Measurements from ENCODE around the gene DCTPP1. TPM values are rescaled to one million over a fixed set of nuclear protein-coding genes. Genes with fewer than 3 reads are reported as not detected.

The DCTPP1 gene
- total and polyA plus RNA-seq, 9 of the 15 experiments (the other 6 are each of a cell fraction or from before 2014, with no cell fraction given), result 45.0 to 132 (median 80.6) TPM

DNA sequence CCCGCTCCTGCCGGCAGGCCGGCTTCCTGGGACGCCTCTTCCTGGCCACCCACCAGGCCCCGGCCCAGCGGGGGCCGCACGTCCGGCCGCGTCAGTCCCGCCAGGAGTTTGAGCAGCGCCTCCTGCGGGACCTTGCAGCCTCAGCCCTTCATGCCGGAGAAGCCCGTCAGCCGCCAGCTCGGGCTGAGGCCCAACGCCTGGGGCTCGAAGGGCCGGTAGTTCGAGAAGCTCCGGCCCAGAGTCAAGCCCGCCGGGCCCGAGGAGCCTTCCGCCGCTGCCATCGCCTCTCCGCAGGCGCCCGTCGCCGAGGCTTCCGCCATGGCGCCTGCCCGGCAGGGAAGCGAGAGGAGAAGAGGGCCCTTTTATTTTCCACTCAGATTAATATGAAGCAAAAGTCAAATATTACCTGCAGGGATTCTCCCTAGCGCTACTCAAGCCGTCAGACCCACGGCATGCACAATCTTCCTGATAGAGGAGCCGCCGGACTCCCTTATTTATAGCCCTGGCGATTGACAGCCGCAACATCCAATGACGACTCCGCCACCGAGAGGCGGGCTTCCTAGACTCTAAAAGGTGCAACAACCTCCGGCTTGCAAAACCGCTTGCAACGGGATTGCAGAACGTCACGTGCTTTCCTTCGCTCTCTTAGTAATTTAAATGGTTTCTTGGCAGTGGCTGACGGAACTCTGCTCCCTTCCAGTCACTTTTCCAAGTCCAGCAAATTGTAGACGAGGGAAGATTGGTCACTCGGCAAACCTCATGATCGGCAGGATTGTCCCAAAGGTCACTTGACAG is 15.8 kb upstream of the DCTPP1 start, which contains the start of gene SEPHS2 (continued):
- TF ChIP-seq ATF7 (IDR thresholded peaks at IDR 0.05), result peak; percentile 80
- TF ChIP-seq RHOXF2B (CRISPR knock-in tag; conservative IDR thresholded peaks at IDR 0.05), result no peak
- no peak for TF ChIP-seq KAT8 (IDR thresholded peaks at IDR 0.05; ENCODE audit: low read depth)
- no peak for TF ChIP-seq RFX5 (IDR thresholded peaks at IDR 0.05; ENCODE audit: low read depth, low read length)
- TF ChIP-seq E2F3 (CRISPR knock-in tag; IDR thresholded peaks at IDR 0.05), result peak; percentile 30; the same call in 1 of the 2 replicates
- TF ChIP-seq CBX3 (IDR thresholded peaks at IDR 0.05; ENCODE audit: borderline replicate concordance in 1 of 2, low read length in 2 of 2), result peak in 1 of 2 experiments; percentile 85; a peak in 2 of 3 replicates
- TF ChIP-seq FOXA3 (CRISPR knock-in tag; conservative IDR thresholded peaks at IDR 0.05 in 1 of 2, IDR thresholded peaks at IDR 0.05 in 1 of 2), result no peak
- TF ChIP-seq, protein P1, sequence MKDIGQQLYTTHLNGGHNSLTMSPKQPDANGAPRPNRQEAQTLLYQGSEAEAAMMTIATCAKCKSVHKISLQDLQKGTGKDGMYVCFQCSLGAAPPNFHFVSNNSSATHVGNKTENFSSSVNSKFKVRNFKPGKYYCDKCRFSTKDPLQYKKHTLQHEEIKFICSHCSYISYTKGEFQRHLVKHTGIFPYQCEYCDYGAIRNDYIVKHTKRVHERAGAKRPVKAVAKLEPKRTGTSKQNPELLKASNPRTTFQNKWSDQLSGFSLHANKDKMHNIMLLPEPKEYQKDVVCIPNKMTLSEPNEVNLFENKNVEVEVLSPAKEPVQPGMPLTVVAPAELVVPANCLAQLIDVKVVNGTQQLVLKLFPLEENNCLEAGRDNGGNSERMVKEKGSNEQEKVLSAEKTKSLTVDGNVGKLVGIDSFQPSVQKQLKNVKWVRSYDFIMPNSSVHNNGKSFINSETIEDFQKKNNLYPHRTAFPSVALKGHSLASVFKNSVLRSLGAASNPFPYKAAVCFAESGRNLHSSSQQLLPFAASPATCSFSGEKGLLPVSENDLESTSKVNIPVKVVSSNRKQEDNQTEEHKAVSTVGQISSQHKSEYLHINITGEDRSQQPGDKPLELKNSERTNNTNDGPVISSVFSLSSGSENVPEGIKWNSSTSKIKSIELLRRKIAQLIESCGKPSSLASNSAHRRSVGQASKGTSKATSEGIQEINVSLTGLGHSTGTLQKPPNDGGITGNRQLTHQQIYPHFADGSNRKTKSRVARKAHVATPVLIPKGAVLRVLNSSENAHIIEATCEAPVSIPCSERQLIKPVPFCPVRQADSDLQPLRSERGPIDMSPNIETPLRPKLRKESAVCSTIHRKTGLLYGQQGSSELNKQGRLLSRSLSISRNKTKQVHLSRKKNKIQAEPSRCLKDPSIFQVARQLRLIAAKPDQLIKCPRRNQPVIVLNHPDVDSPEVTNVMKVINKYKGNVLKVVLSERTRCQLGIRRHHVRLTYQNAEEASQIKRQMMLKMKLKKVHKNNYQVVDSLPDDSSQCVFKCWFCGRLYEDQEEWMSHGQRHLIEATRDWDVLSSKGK (CRISPR knock-in tag; IDR thresholded peaks at IDR 0.05), result no peak
- peak; percentile 95 for TF ChIP-seq POLR2AphosphoS5 (IDR thresholded peaks at IDR 0.05; ENCODE audit: control insufficient read depth, insufficient read depth, low read depth, low read length)
- peak; percentile 47 for TF ChIP-seq JUND (IDR thresholded peaks at IDR 0.05; ENCODE audit: borderline replicate concordance, low read depth, low read length)
- no peak; the same call in 1 of the 3 replicates for TF ChIP-seq JUND (tag; IDR thresholded peaks at IDR 0.05; ENCODE audit: borderline replicate concordance, low read depth, low read length)
- TF ChIP-seq, protein P2, sequence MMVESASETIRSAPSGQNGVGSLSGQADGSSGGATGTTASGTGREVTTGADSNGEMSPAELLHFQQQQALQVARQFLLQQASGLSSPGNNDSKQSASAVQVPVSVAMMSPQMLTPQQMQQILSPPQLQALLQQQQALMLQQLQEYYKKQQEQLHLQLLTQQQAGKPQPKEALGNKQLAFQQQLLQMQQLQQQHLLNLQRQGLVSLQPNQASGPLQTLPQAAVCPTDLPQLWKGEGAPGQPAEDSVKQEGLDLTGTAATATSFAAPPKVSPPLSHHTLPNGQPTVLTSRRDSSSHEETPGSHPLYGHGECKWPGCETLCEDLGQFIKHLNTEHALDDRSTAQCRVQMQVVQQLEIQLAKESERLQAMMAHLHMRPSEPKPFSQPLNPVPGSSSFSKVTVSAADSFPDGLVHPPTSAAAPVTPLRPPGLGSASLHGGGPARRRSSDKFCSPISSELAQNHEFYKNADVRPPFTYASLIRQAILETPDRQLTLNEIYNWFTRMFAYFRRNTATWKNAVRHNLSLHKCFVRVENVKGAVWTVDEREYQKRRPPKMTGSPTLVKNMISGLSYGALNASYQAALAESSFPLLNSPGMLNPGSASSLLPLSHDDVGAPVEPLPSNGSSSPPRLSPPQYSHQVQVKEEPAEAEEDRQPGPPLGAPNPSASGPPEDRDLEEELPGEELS (CRISPR knock-in tag; IDR thresholded peaks at IDR 0.05; ENCODE audit: borderline replicate concordance), result peak; percentile 19; the same call in 1 of the 2 replicates
- peak; percentile 94 for TF ChIP-seq EP400 (IDR thresholded peaks at IDR 0.05)
- TF ChIP-seq CHD4 (IDR thresholded peaks at IDR 0.05; ENCODE audit: insufficient read depth, insufficient replicate concordance, low read depth, low read length, poor library complexity, severe bottlenecking), result no peak
- TF ChIP-seq CSDE1 (IDR thresholded peaks at IDR 0.05), result no peak
- no peak for TF ChIP-seq SNIP1 (IDR thresholded peaks at IDR 0.05; ENCODE audit: low read depth)
- TF ChIP-seq ZNF282 (CRISPR knock-in tag; IDR thresholded peaks at IDR 0.05), result no peak
- TF ChIP-seq ZBTB1 (CRISPR knock-in tag; IDR thresholded peaks at IDR 0.05; ENCODE audit: borderline replicate concordance, low read depth), result no peak
- TF ChIP-seq MIER1 (IDR thresholded peaks at IDR 0.05; ENCODE audit: low read depth), result no peak
- no peak for TF ChIP-seq ZC3H4 (CRISPR knock-in tag; IDR thresholded peaks at IDR 0.05; ENCODE audit: borderline replicate concordance)
- TF ChIP-seq, protein P3, sequence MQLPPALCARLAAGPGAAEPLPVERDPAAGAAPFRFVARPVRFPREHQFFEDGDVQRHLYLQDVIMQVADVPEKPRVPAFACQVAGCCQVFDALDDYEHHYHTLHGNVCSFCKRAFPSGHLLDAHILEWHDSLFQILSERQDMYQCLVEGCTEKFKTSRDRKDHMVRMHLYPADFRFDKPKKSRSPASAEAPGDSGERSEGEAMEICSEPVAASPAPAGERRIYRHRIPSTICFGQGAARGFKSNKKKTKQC (CRISPR knock-in tag; IDR thresholded peaks at IDR 0.05), result no peak
- TF ChIP-seq ZKSCAN8 (CRISPR knock-in tag; IDR thresholded peaks at IDR 0.05), result no peak

All from K562 (cell line).